HEK293 (cell line): ENCODE data around the gene SH3RF1.

Experiments
- CTCF ChIA-PET: fragments of 350-600 bp; formaldehyde crosslinking; extraction: SDS; loops from one replicate; lab custom pipeline; 2021; ENCODE audit warnings: antibody characterized with exemption; lab: Yijun Ruan, JAX
- POLR2A ChIA-PET: fragments of 300-600 bp; formaldehyde crosslinking; extraction: SDS; loops from one replicate; lab custom pipeline; 2020; ENCODE audit warnings: antibody characterized with exemption, inconsistent platforms; lab: Yijun Ruan, JAX
- H3K27ac ChIP-seq: fragments of 200-500 bp; sonication (Bioruptor generic); 2 replicates; pipeline ENCODE4 v1.5.1; 2014; ENCODE audit warnings: low read depth, low read length, control low read depth, inconsistent platforms; ENCODE audit errors: extremely low read depth
- H3K36me3 ChIP-seq, 2 experiments: fragments of 200-500 bp in 1 of 2; sonication (Bioruptor generic) in 1 of 2; 1 replicate in 1 of 2; 2 replicates in 1 of 2; pipeline ENCODE4 v1.5.1; 2014 to 2017; ENCODE audit warnings: inconsistent platforms in 2 of 2, low read length in 2 of 2; ENCODE audit not compliant: control insufficient read depth in 2 of 2, insufficient read depth in 1 of 2
- H3K4me1 ChIP-seq: fragments of 200-500 bp; sonication (Bioruptor generic); 2 replicates; pipeline ENCODE4 v1.5.1; 2014; ENCODE audit warnings: mild to moderate bottlenecking, low read length, inconsistent platforms; ENCODE audit not compliant: control insufficient read depth, insufficient read depth
- H3K4me3 ChIP-seq: 2 replicates; pipeline ENCODE4 v1.5.1; 2011; ENCODE audit warnings: low read depth, mild to moderate bottlenecking, control low read depth, low read length, moderate library complexity
- H3K9me3 ChIP-seq: fragments of 200-500 bp; sonication (Bioruptor generic); 2 replicates; pipeline ENCODE4 v1.5.1; 2014; ENCODE audit warnings: low read depth, low read length, inconsistent platforms; ENCODE audit not compliant: control insufficient read depth, insufficient read depth
- SCRT1 ChIP-seq: fragments of 450-650 bp; formaldehyde crosslinking; IDR thresholded peaks from 2 replicates; pipeline ENCODE4 v1.5.1; 2016; ENCODE audit warnings: missing biosample characterization, missing genetic modification characterization, borderline replicate concordance
- SCRT2 ChIP-seq: fragments of 450-650 bp; formaldehyde crosslinking; IDR thresholded peaks from 2 replicates; pipeline ENCODE4 v1.5.1; 2016; ENCODE audit warnings: missing biosample characterization, missing genetic modification characterization
- TCF7L2 ChIP-seq: IDR thresholded peaks from 2 replicates; pipeline ENCODE4 v1.6.1; 2011; ENCODE audit warnings: low read depth, mild to moderate bottlenecking, inconsistent platforms, low read length, moderate library complexity, borderline replicate concordance
- ZBTB17 ChIP-seq: fragments of 450-650 bp; formaldehyde crosslinking; IDR thresholded peaks from 2 replicates; pipeline ENCODE4 v1.5.1; 2016; ENCODE audit warnings: missing biosample characterization, missing genetic modification characterization
- ZBTB8A ChIP-seq: fragments of 450-650 bp; formaldehyde crosslinking; IDR thresholded peaks from 2 replicates; pipeline ENCODE4 v1.5.1; 2016; ENCODE audit warnings: missing biosample characterization, missing genetic modification characterization
- ZFP3 ChIP-seq: fragments of 450-650 bp; formaldehyde crosslinking; IDR thresholded peaks from 2 replicates; pipeline ENCODE4 v1.5.1; 2016; ENCODE audit warnings: low read depth, missing biosample characterization, missing genetic modification characterization
- ZNF146 ChIP-seq: fragments of 450-650 bp; formaldehyde crosslinking; IDR thresholded peaks from 2 replicates; pipeline ENCODE4 v1.5.1; 2016; ENCODE audit warnings: missing biosample characterization, missing genetic modification characterization
- ZNF157 ChIP-seq: fragments of 450-650 bp; formaldehyde crosslinking; IDR thresholded peaks from 2 replicates; pipeline ENCODE4 v1.5.1; 2016; ENCODE audit warnings: missing biosample characterization, missing genetic modification characterization
- ZNF16 ChIP-seq: fragments of 450-650 bp; formaldehyde crosslinking; IDR thresholded peaks from 2 replicates; pipeline ENCODE4 v1.5.1; 2016; ENCODE audit warnings: low read depth, missing biosample characterization, missing genetic modification characterization
- ZNF202 ChIP-seq: fragments of 450-650 bp; formaldehyde crosslinking; IDR thresholded peaks from 2 replicates; pipeline ENCODE4 v1.5.1; 2016; ENCODE audit warnings: missing biosample characterization, missing genetic modification characterization, borderline replicate concordance
- ZNF23 ChIP-seq: fragments of 450-650 bp; formaldehyde crosslinking; IDR thresholded peaks from 2 replicates; pipeline ENCODE4 v1.5.1; 2016; ENCODE audit warnings: missing biosample characterization, missing genetic modification characterization, borderline replicate concordance
- ZNF274 ChIP-seq, 2 experiments: fragments of 200-500 bp in 1 of 2; fragments of 450-650 bp in 1 of 2; sonication (Bioruptor generic) in 1 of 2; formaldehyde crosslinking in 1 of 2; IDR thresholded peaks; 2 replicates each; pipeline versions ENCODE4 v1.5.1 to v1.6.1; 2014 to 2016; ENCODE audit warnings: borderline replicate concordance in 1 of 2, inconsistent platforms in 1 of 2, low read length in 1 of 2, missing biosample characterization in 1 of 2, missing genetic modification characterization in 1 of 2
- ZNF416 ChIP-seq: fragments of 450-650 bp; formaldehyde crosslinking; IDR thresholded peaks from 2 replicates; pipeline ENCODE4 v1.5.1; 2016; ENCODE audit warnings: missing biosample characterization, missing genetic modification characterization
- ZNF561 ChIP-seq: fragments of 450-650 bp; IDR thresholded peaks from 2 replicates; pipeline ENCODE4 v1.5.1; 2018; ENCODE audit warnings: missing biosample characterization, missing genetic modification characterization, borderline replicate concordance
- ZNF621 ChIP-seq: fragments of 450-650 bp; formaldehyde crosslinking; IDR thresholded peaks from 2 replicates; pipeline ENCODE4 v1.5.1; 2017; ENCODE audit warnings: missing biosample characterization, missing genetic modification characterization
- ZNF624 ChIP-seq: fragments of 450-650 bp; formaldehyde crosslinking; IDR thresholded peaks from 2 replicates; pipeline ENCODE4 v1.5.1; 2017; ENCODE audit warnings: missing biosample characterization, missing genetic modification characterization
- ZNF768 ChIP-seq: fragments of 450-650 bp; formaldehyde crosslinking; IDR thresholded peaks from 2 replicates; pipeline ENCODE4 v1.5.1; 2018; ENCODE audit warnings: missing biosample characterization, mild to moderate bottlenecking, missing genetic modification characterization
- ZNF776 ChIP-seq: fragments of 450-650 bp; formaldehyde crosslinking; IDR thresholded peaks from 2 replicates; pipeline ENCODE4 v1.5.0; 2017; ENCODE audit warnings: missing biosample characterization, missing genetic modification characterization, borderline replicate concordance
- TF ChIP-seq, protein P1 (sequence below): fragments of 450-650 bp; formaldehyde crosslinking; IDR thresholded peaks from 2 replicates; pipeline ENCODE4 v1.5.1; 2016; ENCODE audit warnings: missing biosample characterization, missing genetic modification characterization
- TF ChIP-seq, protein P2 (sequence below): fragments of 450-650 bp; formaldehyde crosslinking; IDR thresholded peaks from 2 replicates; pipeline ENCODE4 v1.5.1; 2016; ENCODE audit warnings: missing biosample characterization, missing genetic modification characterization
- TF ChIP-seq, protein P3 (sequence below): fragments of 450-650 bp; formaldehyde crosslinking; IDR thresholded peaks from 2 replicates; pipeline ENCODE4 v1.5.1; 2016; ENCODE audit warnings: missing biosample characterization, missing genetic modification characterization
- TF ChIP-seq, protein P4 (sequence below): fragments of 450-650 bp; formaldehyde crosslinking; IDR thresholded peaks from 2 replicates; pipeline ENCODE4 v1.5.1; 2016; ENCODE audit warnings: missing biosample characterization, missing genetic modification characterization, borderline replicate concordance
- TF ChIP-seq, protein P5 (sequence below): fragments of 450-650 bp; formaldehyde crosslinking; IDR thresholded peaks from 2 replicates; pipeline ENCODE4 v1.5.1; 2016; ENCODE audit warnings: missing biosample characterization, missing genetic modification characterization
- TF ChIP-seq, protein P6 (sequence below): fragments of 450-650 bp; formaldehyde crosslinking; IDR thresholded peaks from 2 replicates; pipeline ENCODE4 v1.5.1; 2016; ENCODE audit warnings: missing biosample characterization, missing genetic modification characterization
- TF ChIP-seq, protein P7 (sequence below): fragments of 450-650 bp; formaldehyde crosslinking; IDR thresholded peaks from 2 replicates; pipeline ENCODE4 v1.5.1; 2017; ENCODE audit warnings: missing biosample characterization, missing genetic modification characterization

The SH3RF1 gene

DNA sequence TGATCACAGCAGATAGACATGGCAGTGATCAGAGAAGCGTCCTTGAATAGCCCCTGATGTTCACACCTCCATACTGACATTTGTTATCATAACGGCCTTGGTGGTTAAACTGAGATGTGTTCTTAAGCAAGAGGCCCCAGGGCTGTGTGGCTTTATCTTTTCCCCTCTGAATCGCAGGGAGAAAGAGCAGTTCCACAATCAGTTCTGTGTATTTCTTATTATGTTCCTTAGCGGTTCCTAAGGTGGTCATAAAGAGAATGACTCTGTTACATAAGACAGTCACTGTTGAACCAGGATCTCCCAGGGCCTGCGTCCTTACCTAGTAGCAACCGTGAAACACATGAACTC, 207.9 kb downstream of the SH3RF1 start (continued):
- TF ChIP-seq, protein P1, sequence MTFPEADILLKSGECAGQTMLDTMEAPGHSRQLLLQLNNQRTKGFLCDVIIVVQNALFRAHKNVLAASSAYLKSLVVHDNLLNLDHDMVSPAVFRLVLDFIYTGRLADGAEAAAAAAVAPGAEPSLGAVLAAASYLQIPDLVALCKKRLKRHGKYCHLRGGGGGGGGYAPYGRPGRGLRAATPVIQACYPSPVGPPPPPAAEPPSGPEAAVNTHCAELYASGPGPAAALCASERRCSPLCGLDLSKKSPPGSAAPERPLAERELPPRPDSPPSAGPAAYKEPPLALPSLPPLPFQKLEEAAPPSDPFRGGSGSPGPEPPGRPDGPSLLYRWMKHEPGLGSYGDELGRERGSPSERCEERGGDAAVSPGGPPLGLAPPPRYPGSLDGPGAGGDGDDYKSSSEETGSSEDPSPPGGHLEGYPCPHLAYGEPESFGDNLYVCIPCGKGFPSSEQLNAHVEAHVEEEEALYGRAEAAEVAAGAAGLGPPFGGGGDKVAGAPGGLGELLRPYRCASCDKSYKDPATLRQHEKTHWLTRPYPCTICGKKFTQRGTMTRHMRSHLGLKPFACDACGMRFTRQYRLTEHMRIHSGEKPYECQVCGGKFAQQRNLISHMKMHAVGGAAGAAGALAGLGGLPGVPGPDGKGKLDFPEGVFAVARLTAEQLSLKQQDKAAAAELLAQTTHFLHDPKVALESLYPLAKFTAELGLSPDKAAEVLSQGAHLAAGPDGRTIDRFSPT (tag by site-specific recombination), result no peak
- TF ChIP-seq ZNF416, result no peak
- no peak for TF ChIP-seq ZNF23 (tag by site-specific recombination)
- no peak for TF ChIP-seq ZNF561
- no peak for TF ChIP-seq ZNF146 (tag by site-specific recombination)
- TF ChIP-seq, protein P2, sequence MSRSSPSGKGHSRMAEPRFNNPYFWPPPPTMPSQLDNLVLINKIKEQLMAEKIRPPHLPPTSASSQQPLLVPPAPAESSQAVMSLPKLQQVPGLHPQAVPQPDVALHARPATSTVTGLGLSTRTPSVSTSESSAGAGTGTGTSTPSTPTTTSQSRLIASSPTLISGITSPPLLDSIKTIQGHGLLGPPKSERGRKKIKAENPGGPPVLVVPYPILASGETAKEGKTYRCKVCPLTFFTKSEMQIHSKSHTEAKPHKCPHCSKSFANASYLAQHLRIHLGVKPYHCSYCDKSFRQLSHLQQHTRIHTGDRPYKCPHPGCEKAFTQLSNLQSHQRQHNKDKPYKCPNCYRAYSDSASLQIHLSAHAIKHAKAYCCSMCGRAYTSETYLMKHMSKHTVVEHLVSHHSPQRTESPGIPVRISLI, result no peak
- TF ChIP-seq ZNF768 (tag by site-specific recombination), result no peak
- no peak for TF ChIP-seq ZBTB17 (tag by site-specific recombination)
- TF ChIP-seq, protein P3, sequence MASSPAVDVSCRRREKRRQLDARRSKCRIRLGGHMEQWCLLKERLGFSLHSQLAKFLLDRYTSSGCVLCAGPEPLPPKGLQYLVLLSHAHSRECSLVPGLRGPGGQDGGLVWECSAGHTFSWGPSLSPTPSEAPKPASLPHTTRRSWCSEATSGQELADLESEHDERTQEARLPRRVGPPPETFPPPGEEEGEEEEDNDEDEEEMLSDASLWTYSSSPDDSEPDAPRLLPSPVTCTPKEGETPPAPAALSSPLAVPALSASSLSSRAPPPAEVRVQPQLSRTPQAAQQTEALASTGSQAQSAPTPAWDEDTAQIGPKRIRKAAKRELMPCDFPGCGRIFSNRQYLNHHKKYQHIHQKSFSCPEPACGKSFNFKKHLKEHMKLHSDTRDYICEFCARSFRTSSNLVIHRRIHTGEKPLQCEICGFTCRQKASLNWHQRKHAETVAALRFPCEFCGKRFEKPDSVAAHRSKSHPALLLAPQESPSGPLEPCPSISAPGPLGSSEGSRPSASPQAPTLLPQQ (tag by site-specific recombination), result no peak
- no peak for TF ChIP-seq ZNF776 (tag by site-specific recombination)
- no peak for TF ChIP-seq ZNF202 (tag by site-specific recombination)
- TF ChIP-seq, protein P4, sequence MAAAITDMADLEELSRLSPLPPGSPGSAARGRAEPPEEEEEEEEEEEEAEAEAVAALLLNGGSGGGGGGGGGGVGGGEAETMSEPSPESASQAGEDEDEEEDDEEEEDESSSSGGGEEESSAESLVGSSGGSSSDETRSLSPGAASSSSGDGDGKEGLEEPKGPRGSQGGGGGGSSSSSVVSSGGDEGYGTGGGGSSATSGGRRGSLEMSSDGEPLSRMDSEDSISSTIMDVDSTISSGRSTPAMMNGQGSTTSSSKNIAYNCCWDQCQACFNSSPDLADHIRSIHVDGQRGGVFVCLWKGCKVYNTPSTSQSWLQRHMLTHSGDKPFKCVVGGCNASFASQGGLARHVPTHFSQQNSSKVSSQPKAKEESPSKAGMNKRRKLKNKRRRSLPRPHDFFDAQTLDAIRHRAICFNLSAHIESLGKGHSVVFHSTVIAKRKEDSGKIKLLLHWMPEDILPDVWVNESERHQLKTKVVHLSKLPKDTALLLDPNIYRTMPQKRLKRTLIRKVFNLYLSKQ (tag by site-specific recombination), result no peak
- TF ChIP-seq, protein P5, sequence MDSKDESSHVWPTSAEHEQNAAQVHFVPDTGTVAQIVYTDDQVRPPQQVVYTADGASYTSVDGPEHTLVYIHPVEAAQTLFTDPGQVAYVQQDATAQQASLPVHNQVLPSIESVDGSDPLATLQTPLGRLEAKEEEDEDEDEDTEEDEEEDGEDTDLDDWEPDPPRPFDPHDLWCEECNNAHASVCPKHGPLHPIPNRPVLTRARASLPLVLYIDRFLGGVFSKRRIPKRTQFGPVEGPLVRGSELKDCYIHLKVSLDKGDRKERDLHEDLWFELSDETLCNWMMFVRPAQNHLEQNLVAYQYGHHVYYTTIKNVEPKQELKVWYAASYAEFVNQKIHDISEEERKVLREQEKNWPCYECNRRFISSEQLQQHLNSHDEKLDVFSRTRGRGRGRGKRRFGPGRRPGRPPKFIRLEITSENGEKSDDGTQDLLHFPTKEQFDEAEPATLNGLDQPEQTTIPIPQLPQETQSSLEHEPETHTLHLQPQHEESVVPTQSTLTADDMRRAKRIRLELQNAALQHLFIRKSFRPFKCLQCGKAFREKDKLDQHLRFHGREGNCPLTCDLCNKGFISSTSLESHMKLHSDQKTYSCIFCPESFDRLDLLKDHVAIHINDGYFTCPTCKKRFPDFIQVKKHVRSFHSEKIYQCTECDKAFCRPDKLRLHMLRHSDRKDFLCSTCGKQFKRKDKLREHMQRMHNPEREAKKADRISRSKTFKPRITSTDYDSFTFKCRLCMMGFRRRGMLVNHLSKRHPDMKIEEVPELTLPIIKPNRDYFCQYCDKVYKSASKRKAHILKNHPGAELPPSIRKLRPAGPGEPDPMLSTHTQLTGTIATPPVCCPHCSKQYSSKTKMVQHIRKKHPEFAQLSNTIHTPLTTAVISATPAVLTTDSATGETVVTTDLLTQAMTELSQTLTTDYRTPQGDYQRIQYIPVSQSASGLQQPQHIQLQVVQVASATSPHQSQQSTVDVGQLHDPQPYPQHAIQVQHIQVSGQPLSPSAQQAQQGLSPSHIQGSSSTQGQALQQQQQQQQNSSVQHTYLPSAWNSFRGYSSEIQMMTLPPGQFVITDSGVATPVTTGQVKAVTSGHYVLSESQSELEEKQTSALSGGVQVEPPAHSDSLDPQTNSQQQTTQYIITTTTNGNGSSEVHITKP, result no peak

DNA sequence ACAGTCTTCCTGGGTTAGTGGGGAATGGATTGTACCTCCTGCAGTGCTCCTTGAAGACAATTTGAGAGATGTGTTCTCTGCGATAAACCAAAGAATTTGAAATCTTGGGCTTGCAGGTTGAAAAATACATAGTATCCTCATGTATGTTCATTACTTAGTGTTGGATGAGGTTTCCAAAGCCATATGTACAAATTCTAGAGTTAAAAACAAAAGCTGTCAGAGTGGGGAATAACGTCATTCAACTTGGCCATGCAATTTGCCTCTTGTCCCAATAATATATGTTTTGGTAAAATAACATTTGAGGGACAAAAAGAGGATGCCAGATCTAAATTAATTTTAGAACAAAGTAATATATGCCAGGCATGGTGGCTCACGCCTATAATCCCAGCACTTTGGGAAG, 209.4 kb downstream of the SH3RF1 start:
- no peaks in the 10 kb centered on the region; the same call in 1 of the 2 replicates for H3K4me1 ChIP-seq
- no peaks in the 10 kb centered on the region for H3K9me3 ChIP-seq
- POLR2A ChIA-PET, result no interaction called here
- no peak overlapping the region for H3K27ac ChIP-seq
- CTCF ChIA-PET, result no interaction called here
- no peaks in the 10 kb centered on the region for H3K36me3 ChIP-seq
- no peak overlapping the region for H3K4me3 ChIP-seq
- no peak for TF ChIP-seq SCRT2 (tag by site-specific recombination)
- TF ChIP-seq ZNF157, result no peak
- no peak for TF ChIP-seq ZNF621
- no peak for TF ChIP-seq TCF7L2
- no peak for TF ChIP-seq ZNF16 (tag by site-specific recombination)
- TF ChIP-seq ZNF624, result no peak
- TF ChIP-seq ZNF561, result no peak
- TF ChIP-seq, protein P6, sequence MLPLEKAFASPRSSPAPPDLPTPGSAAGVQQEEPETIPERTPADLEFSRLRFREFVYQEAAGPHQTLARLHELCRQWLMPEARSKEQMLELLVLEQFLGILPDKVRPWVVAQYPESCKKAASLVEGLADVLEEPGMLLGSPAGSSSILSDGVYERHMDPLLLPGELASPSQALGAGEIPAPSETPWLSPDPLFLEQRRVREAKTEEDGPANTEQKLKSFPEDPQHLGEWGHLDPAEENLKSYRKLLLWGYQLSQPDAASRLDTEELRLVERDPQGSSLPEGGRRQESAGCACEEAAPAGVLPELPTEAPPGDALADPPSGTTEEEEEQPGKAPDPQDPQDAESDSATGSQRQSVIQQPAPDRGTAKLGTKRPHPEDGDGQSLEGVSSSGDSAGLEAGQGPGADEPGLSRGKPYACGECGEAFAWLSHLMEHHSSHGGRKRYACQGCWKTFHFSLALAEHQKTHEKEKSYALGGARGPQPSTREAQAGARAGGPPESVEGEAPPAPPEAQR (tag by site-specific recombination), result no peak
- no peak for TF ChIP-seq ZFP3 (tag by site-specific recombination)
- no peak for TF ChIP-seq ZNF274 (IDR thresholded peaks at IDR 0.05; ENCODE audit: low read length)
- TF ChIP-seq ZNF274 (tag by site-specific recombination; IDR thresholded peaks at IDR 0.05; ENCODE audit: borderline replicate concordance), result no peak
- TF ChIP-seq, protein P7, sequence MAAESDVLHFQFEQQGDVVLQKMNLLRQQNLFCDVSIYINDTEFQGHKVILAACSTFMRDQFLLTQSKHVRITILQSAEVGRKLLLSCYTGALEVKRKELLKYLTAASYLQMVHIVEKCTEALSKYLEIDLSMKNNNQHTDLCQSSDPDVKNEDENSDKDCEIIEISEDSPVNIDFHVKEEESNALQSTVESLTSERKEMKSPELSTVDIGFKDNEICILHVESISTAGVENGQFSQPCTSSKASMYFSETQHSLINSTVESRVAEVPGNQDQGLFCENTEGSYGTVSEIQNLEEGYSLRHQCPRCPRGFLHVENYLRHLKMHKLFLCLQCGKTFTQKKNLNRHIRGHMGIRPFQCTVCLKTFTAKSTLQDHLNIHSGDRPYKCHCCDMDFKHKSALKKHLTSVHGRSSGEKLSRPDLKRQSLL (tag by site-specific recombination), result no peak
- no peak for TF ChIP-seq SCRT1 (tag by site-specific recombination)
- TF ChIP-seq ZBTB8A (tag by site-specific recombination), result no peak
